Kasumi-1 (cell line): Measurements from ENCODE around the gene TMEM219.
"Not testable (repeated sequence)": the region's sequence is repeated elsewhere in the genome, so short reads cannot be mapped to it uniquely, and the experiment has no call there.

Experiments used
- DNase-seq, 2 experiments: peaks; one replicate each; lab custom pipeline; 2025; lab: John Stamatoyannopoulos, UW

Gene TMEM219

DNA sequence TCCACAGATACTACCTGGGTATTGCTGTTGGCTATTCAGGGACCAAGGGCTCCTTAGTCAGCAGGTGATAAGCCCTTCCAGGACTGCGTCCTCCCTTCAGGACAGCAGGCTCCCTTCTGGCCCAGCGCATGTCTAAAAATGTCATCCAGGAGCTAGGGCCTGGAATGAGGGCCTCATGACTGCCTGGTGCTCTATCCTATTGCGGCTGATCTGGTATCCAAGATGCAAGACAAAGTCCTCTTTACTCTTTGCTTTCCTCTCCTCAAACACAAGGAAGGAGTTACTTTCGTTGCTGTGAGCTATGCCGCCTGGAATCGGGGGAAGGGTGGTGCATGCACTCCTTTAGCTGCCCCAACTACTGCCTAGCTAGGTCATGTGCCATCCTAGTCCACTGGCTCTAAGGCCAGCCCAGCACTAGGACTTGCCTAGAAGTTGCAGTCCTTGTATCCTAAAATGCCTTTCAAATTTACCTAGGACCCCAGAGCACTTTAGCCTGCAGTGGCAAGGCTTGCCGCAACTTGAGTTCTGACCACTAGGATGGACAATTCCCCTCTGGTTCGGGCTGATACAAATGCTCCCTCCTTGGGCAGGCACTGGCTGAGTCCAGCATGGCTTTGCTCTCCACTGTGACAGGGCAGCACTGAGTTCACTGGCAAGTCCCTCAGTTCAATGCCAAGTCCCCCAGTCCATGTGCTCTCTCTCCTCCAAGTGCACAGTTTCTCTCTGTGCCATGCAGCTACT lies 10.1 kb upstream of the TMEM219 start:
- no peak for DNase-seq

DNA sequence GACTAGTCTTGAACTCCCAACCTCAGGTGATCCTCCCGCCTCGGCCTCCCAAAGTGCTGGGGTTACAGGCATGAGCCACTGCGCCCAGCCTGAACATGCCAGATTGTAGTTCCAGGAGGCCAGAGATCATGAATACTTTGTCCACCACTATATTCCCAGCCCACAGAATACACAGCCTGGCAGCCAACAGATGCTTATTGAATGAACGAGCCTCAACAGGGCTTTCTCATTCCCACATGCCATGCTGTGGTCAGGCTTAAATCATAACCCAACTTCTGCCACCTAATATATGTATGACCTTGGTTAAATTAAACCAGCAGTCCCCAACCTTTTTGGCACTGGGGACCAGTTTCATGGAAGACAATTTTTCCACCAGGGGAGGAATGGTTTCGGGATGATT lies 3.1 kb upstream of the TMEM219 start:
- DNase-seq = no peak

DNA sequence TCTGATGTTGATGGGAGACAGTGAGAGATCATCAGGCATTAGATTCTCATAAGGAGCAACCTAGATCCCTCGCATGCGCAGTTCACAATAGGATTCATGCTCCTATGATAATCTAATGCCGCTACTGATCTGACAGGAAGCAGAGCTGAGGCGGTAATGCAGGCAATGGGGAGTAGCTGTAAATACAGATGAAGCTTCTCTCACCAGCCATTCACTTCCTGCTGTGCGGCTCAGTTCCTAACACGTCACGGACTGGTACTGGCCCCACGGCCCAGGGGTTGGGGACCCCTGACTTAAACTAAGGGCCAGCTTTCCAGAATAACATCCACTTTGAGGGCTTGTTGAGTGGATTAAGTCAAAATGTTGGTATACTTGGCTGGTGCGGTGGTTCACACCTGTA lies 2.6 kb upstream of the TMEM219 start:
- DNase-seq = no peak

DNA sequence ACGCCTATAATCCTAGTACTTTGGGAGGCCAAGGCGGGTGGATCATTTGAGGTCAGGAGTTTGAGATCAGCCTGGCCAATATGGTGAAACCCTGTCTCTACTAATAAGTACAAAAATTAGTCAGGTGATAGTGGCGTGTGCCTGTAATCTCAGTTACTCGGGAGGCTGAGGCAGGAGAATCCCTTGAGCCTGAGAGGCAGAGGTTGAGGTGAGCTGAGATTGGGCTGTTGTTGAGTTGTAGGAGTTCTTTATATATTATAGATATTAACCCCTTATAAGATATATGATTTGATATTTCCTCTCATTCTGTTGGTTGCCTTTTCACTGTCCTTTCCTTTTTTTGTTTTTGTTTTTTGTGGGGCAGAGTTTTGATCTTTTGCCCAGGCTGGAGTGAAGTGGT lies 2.1 kb upstream of the TMEM219 start:
- not testable (repeated sequence) for DNase-seq

DNA sequence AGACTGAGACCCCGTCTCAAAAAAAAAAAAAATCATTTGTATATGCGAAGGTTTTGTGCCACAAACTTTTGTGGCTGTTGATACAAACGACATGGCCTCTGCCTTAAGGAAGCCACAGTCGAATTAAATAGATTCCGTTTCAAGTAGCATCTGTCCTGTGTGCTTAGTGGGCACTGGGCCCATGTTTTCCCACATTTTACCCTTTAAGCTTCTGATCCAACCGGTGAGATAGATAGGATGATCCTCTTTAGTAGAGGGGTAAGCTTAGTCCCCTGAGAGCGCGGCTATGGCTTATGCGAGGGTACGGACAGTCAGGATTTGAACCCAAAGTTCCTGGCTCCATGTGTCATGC lies 776 bp upstream of the TMEM219 start:
- no peak for DNase-seq

DNA sequence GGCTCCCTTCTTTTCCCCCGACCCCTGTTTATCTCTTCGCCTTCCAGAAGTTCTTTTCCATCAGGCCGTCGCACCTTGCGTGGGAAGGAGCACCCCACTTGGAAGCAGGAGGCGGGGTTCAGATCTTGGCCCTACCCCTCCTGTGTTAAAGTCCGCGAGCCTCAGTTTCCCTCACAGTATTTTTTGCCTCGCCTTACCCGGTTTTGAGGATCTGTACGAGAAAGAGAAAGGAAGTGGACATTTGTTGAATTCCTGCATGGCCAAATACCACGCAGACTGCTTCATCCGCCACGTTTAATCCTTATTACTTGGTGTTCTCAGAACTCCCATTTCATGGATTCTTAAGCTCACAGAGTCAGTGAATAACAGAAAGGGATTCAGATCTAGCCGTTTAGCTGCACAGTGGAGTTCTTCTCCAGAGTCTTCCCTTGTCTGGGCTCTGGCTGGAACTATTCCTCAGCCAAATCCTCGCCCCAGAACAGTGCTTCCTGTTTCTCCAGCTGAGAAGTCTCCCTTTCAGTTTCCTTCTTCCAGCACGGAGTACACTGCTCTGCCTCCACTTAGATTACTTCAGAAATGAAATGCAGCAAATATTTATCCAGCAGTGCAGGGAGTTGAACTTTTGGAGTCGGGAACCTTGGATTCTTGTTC lies 590 bp downstream of the TMEM219 start:
- peak; percentile 10 to 14 for DNase-seq

DNA sequence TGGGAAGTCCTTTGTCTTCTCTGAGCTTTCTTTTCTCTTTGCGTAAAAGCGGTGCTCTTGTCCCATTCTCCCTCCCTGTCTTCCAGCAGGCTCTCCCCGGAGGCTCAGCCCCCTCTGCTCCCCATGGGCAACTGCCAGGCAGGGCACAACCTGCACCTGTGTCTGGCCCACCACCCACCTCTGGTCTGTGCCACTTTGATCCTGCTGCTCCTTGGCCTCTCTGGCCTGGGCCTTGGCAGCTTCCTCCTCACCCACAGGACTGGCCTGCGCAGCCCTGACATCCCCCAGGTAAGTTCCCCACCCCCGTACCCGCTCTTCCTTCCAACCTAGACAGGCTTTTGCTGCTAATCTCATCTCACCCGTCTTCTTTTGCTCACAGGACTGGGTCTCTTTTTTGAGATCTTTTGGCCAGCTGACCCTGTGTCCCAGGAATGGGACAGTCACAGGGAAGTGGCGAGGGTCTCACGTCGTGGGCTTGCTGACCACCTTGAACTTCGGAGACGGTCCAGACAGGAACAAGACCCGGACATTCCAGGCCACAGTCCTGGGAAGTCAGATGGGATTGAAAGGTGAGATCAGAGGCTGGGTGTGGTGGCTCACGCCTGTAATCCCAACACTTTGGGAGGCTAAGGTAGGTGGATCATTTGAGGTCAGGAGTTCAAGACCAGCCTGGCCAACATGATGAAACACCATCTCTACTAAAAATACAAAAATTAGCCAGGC lies 1.3 kb downstream of the TMEM219 start:
- DNase-seq = no peak

DNA sequence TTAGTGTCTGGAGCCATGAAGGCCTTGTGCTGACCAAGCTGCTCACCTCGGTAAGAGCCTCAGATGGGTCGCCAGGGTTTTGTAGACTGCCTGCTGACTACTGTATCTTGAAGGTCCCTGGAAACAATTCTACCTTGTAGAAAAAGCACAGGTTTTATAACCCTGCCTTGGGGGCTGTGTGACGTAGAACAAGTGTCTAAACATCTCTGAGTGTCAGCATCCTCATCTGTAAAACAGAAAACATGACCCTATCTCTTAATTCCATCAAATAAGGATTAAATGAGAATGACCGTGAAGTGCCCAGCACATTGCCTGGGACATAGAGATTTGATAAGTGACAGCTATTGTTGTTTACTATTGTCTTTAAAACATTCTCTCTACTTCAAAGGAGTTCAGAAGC lies 6.3 kb downstream of the TMEM219 start:
- DNase-seq = no peak

DNA sequence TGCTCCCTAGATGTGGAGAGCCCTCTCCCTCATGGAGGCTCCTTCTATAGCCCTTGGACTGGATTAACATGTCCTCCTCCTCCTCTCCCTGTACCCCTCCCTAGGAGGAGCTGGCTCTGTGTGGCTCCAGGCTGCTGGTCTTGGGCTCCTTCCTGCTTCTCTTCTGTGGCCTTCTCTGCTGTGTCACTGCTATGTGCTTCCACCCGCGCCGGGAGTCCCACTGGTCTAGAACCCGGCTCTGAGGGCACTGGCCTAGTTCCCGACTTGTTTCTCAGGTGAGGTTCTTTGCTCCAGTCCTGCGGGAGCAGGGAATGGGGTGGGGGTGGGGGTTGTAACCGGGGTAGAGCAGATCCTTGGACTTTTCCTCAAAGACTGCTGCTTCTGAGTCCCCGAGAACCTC lies 9.4 kb downstream of the TMEM219 start:
- no peak for DNase-seq

DNA sequence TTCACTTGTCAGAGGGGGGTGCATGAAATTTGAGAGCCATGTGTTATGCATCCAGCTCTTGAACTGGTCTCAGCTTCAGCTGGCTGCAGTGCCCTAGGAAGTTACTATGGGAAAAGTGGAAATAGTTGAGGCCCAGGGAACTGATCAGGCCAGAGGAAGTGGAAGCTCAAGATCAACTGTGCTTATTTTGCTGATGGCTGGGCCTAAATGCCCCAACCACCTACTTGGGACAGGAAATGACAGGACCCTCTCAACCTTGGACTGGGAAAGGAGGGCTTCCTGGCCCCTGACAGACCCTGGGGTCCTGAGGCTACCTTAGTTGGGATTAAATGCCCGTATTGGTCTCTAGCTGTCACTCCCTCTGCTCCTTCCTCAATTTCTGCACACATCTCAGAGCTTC lies 10.6 kb downstream of the TMEM219 start:
- no peak for DNase-seq

DNA sequence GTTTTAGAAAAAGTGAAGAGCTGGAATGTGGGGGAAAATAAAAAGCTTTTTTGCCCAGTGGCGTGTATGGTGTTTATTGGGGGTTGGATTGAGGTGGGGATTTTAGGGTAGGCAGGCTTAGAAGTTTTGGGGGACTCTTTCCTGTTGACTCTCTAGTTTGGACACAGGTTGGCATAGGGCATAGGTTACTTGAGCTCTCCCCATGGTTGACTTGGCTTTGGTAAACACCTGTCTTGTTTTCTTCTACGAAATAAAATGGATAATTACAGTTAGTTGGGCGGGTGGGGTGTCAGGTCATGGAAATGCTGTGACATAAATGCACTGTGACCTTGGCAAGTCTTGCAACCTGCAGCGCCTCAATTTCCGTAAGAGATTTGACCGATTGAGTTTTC lies 11.1 kb downstream of the TMEM219 start:
- no peak for DNase-seq

DNA sequence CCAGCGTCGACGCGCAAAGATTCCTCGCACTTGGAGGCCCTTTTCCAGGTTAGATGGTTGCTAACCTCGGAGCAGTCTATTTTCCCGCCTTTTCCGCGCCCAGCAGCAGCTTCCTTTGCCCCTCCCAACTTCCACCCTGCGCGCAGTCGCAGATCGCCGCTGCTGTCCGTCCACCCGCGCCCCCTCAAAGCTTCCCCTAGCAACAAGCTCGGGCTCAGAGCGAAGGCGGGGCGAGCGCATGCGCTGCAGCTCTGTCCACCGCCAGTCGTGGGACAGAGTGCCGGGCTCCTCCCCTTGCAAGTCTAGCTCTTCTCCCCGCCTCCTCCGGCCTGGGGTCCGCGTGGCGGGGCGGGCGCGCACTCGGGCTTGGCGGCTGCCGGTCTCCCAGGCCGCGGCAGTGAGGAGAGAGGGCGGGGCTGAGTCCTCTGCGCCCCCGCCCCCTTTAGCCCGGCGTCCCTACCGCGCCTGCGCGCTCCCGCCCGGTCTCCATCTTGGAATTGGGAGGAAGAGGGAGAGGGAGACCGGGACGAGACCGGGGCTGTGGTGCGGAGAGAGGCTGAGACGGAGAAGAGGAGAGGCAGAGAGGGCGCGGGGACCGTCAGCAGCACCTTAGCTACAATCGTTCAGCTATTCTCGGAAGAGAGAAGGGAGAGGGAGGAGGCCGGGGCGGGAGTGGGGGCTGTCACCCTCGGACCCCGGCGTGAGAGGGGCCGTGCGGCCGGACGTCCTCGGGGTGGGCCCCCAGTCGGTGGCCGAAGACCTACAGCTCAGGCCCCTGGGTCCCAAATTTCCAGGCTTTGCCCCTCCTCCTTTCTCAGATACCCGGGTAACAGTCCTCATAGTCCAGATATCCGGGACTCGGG lies 11.7 kb downstream of the TMEM219 start, which contains the start of gene TAOK2:
Gene TAOK2, plus strand, starts transcription at position 485 of the 863 bp plus-strand sequence. CDS start 3,905 bp downstream, outside the sequence.
- peak; percentile 84 to 86 for DNase-seq

DNA sequence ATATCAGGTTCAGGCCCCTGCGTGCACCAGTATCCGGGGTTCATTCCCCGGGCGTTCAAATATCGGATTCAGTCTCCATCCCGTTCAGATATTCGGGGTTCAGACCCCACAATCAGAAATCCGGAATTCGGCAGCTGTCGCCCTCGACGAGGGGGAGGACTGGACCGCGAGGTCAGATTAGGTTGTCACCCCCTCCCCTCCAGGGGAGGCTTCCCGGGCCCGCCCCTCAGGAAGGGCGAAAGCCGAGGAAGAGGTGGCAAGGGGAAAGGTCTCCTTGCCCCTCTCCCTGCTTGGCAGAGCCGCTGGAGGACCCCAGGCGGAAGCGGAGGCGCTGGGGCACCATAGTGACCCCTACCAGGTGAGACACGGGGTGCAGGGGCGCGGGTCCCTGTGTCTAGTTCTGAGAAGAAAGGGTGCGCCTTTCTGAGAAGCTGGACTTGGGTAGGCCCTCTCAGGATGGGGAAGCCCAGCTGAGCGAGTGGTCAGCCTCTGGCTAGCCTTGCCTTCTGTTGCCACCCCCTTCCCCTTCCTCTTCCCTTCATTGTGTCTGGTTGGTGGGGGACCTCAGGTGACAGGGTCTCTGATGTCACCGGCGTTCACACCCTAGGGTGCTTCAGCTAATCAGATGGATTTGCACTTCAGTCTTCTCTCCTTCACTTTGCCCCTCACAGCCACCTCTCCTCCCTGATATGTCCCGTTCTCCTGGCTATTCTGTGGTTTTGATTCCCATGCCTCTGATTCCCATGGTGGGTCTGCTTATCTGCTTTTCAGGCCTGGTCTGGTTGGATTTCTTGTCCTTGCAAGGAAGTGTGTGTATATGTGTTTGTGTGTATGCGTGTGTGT lies 12.6 kb downstream of the TMEM219 start:
- no peak for DNase-seq

DNA sequence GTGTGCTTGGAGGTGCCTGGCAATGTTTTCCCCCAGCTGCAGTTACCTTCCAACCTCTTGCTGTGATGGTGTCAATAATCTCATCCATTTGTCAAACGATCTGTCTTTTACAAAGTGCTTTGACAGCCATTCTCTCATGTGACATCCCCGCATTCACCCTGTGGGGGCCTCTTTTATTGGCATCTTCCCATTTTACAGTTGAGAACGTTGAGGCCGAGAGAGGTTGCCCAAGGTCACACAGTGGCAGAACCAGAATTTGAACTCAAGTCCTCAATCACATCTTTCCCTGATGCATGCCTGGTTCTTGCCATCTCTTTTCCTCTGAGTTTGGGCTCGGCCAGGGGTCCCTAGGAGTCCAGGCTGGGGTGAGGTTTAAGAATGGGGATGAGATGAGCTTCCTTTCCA lies 13.3 kb downstream of the TMEM219 start:
- no peak for DNase-seq

DNA sequence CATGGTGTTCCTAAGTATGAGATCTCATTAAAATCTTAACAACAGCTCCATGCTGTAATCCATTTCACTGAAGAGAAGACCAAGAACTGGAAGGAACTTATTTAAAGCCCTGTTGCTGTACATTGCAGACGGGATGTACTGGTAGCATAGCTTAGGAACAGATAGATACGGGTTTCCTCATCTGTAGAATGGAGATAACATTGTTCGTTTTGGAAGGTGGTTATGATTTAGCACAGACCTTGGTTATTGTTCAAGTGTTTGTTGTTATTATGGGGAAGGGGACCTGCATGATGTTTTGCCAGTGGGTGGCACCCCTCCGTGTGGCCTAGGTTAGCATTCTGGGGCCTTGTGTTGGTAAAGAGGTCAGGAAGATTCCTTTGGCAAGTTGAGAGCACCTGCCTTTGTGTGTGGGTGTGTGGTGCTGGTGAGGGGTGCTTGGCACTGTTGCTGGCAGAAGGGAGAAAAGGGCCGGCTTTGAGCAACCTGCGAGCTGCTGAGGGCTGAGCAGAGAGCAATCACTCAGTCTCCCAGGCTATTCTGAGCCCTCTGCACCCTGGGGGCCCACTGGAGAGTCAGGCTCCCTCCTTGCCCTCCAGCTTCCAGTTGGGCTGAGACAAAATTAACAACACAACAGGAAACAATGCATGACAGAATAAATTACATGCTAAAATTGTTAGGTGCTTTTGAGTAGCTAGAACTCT lies 14.1 kb downstream of the TMEM219 start:
- DNase-seq = no peak

DNA sequence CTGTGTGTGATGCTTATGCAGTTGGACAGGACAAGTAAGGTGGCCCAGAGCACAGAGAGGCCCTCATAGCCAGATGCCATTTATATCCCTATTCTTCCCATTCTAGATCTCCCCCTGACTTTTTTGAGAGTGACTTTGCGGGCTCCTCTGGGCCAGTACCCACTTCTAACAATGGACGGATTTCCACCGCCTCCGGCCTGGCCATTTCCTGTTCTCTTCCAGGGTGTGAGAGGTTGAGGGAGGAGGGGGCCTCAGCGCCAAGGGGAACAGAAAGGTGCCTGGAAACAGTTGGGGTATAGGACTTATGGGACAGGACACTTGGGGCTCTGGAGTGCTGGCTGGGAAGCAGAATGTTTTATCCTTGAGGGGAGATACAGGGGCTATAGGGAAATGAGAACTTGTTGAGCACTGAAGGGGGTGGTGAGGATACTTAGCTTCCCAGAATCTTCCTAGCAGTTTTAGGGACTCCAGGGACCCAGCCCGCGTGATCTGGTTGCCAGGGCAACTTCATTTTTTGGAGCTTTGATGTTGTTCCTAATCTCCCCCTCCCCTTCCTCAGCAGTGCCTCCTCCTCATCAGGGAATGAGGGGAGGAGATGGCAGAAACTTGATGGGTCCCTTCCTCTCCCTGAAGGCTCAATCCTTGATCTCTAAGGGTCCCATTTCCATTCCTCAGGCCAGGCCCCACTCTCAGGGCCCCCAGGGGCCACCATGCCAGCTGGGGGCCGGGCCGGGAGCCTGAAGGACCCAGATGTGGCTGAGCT lies 15.4 kb downstream of the TMEM219 start:
- DNase-seq = no peak

DNA sequence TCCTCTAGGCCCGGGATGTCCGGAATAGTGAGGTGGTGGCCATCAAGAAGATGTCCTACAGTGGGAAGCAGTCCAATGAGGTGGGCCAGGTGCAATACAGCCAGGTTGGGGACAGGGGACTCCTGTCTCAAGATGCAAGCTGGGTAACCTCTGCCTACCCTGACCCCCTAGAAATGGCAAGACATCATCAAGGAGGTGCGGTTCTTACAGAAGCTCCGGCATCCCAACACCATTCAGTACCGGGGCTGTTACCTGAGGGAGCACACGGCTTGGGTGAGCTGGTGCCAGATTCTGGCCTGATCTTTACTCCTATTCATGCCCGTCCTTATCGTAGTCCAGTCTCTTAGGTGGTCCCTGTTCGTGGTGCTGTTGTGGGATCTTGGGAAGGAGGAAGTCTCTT lies 16.2 kb downstream of the TMEM219 start:
- no peak for DNase-seq

DNA sequence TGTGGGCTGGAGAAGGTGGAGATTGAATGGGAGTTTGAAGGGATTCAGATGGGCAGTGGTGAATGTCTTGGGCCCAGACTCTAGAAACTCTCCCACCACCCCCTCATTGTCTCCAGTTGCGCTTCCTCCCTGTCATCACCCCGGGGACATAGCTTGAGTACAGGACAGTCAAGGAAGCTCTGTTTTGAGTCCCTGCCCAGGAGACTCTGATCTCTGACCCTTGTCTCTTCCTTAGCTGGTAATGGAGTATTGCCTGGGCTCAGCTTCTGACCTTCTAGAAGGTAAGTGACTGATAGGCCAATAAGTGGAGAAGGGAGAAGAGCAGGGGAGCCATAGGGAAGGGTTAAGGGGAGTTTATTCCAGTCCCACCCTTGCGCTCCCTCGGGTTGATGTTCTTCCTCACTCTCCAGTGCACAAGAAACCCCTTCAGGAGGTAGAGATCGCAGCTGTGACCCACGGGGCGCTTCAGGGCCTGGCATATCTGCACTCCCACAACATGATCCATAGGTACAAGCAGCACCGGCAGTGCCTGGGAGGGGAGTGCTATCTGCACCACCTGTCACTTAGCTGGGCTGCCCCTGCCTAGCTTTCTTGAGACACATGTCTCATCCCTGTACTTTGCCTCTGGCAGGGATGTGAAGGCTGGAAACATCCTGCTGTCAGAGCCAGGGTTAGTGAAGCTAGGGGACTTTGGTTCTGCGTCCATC lies 16.8 kb downstream of the TMEM219 start:
- DNase-seq = no peak
